HG02973 (cell line): Measurements from ENCODE around the gene FAM20C.
"Not testable (repeated sequence)": the region's sequence is repeated elsewhere in the genome, so short reads cannot be mapped to it uniquely, and the experiment has no call there.

Experiments
- ATAC-seq: cut with Tn5 transposase; IDR thresholded peaks from one replicate; pipeline ENCODE4 v1.9.1; 2021; ENCODE audit warnings: moderate library complexity; ENCODE audit not compliant: unreplicated experiment

The FAM20C gene

DNA sequence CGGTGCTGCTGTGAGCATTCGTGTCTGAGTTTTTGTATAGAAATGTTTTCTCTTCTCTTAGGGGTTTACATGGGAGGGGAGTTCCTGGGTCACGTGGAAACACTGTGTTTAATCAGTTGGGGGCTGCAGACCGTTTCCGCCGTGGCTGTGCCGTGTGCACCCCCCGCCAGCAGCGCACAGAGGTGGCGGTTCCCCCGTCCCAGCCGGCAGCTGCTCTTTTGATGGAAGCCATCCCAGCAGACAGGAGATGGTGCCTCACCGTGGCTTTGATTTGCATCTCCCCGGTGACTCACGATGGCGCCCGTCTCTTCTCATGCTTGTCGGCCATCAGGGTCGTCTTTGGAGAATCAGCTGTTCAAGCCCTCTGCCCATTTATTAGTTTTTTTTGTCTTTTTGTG, 62.7 kb downstream of the FAM20C start:
- no peak for ATAC-seq

DNA sequence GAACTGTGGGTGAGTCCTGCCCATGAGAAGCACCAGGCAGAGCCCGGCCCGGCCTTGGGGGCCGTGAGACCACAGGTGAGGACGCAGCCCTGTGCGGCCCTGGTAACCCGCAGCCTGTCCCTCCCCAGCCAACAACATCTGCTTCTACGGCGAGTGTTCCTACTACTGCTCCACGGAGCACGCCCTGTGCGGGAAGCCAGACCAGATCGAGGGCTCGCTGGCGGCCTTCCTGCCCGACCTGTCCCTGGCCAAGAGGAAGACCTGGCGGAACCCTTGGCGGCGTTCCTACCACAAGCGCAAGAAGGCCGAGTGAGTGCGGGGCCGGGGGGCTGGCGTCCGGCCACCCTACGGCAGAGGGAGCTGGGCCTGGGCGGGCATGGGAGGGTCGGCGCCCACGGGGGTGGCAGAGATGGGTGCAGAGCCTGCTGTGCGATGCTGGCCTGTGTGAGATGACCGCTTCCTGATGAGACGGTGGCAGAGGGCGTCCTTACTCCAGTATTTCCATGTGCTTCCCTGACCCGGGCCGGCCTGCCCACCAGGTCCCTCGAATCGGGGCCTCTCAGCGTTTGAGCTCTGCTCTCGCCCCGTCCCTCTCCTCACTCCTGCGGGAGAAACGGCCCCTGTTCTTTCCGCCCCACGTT, 63.5 kb downstream of the FAM20C start:
- no peak for ATAC-seq

DNA sequence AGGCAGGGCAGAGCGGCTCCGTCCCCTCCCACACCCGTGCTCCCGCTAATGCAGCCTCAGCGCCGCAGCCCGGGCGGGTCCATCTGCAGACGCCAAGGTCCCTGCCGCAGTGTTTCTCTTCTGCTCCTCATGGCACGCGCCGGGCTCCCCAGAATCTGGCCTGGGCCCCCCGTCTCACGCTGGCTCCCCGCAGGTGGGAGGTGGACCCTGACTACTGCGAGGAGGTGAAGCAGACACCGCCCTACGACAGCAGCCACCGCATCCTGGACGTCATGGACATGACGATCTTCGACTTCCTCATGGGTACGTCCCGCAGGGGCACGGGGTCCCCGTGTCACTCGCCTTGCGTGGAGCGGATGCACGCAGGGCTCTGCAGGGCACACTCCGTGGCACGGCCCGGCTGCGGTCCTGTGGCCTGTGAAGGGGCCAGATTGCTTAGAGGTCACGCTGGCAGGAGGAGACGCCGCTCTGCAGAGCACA, 64.1 kb downstream of the FAM20C start:
- no peak for ATAC-seq

- ATAC-seq = no peak
Observed at GRCh38 chr7:256981-257646, 64.7 kb downstream of the FAM20C start.

DNA sequence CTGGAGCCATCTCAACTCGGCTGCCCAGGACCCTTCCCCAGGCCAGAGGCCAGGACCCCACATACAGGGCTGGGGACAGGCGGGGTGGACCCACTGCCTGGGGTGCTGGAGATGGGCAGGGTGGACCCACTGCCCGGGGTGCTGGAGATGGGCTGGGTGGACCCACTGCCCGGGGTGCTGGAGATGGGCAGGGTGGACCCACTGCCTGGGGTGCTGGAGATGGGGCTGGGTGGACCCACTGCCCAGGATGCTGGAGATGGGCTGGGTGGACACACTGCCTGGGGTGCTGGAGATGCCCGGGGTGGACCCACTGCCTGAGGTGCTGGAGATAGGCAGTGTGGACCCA, 65.2 kb downstream of the FAM20C start:
- no peak for ATAC-seq

DNA sequence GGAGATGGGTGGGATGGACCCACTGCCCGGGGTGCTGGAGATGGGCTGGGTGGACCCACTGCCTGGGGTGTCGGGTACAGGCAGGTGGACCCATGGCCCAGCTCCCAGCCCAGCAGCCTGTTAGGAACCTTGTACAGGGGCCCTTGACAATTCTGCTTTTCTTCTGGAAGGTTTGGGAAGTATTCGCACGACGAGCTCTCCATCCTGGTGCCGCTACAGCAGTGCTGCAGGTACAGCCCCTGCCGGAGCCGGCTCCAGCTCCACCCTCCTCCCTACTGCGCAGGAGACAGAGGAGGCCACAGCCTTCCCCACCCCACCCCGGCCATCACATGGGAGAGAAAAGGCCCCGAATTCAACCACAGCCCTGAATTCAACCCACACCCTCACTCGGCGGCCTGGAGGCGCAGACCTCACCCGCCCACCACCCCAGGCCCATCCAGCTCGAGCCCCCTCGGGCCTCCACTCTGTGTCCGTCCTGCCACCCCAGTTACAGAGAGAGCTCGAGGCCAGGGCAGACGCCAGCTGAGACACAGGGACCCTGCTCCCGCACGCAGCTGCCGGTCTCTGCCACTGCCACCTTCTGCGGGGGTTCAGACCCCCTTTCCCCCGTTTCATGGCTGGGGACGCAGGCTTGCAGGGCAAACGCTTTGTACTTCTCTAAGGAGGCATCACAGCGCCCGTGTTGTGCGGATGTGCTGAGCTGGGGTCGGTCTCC, 66.3 kb downstream of the FAM20C start:
- no peak for ATAC-seq

- no peak for ATAC-seq
Observed at GRCh38 chr7:259191-259505, 66.8 kb downstream of the FAM20C start.

DNA sequence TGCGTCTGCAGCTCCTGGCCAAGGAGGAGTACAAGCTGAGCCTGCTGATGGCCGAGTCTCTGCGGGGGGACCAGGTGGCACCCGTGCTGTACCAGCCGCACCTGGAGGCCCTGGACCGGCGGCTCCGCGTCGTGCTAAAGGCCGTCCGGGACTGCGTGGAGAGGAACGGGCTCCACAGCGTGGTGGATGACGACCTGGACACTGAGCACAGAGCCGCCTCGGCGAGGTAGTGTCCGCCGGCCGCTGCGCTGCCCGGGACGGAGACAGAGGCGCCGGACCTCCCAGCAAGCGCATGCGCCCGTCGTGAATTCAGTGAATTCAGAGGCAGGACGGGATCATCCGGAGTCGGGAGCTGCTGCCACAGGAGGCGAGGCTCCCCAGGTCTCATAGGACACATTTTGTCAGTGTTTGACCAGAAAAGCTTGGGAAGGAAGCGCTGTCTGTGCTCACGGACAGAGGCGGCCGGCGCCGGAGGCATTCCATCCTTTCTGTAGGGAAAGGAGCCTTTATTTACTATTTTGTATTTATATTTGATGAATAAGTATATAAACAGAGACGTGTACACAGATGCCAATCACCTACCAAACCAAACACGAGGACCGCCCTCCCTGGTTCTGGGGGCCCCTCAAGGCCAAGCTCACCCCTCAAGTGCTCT, 67.5 kb downstream of the FAM20C start:
- ATAC-seq = no peak

- no peak for ATAC-seq
Observed at GRCh38 chr7:260441-261281, 68.3 kb downstream of the FAM20C start.

- no peak for ATAC-seq
Observed at GRCh38 chr7:261341-262250, 69.2 kb downstream of the FAM20C start.

DNA sequence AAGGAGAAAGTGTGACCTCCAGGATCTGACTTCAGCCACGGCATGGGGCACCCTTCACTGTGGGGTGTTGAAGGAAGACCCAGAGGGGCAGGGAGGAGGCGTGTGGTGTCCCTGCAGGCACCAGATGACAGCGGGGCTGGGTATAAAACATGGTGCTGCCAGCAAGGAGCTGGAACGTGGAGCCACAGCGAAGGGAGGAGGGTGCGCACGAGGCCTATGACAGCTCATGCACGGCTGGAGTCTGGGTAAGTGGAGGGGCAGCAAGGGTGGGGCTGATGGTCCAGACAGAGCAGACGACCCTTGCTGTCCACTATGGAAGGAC, 69.8 kb downstream of the FAM20C start:
- ATAC-seq = no peak

DNA sequence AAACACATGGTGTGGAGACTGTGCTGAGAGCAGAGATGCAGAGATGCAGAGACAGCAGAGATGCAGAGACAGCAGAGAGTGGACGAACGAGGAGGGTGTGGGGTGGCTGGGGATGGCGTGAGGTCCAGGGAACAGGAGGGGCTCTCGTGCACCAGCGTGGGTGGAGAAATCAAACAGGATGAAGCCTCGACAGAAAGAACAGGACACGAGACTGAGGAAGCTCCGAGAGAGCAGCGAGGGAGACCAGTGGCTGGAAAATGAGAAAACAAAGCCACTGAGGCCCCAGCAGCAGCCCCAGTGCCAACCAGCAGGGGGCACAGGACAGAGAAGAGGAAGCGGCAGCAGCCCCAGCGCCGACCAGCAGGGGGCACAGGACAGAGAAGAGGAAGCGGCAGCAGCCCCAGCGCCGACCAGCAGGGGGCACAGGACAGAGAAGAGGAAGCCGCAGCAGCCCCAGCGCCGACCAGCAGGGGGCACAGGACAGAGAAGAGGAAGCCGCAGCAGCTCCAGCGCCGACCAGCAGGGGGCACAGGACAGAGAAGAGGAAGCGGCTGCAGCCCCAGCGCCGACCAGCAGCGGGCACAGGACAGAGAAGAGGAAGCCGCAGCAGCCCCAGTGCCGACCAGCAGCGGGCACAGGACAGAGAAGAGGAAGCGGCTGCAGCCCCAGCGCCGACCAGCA, 70.4 kb downstream of the FAM20C start:
- ATAC-seq = not testable (repeated sequence)

DNA sequence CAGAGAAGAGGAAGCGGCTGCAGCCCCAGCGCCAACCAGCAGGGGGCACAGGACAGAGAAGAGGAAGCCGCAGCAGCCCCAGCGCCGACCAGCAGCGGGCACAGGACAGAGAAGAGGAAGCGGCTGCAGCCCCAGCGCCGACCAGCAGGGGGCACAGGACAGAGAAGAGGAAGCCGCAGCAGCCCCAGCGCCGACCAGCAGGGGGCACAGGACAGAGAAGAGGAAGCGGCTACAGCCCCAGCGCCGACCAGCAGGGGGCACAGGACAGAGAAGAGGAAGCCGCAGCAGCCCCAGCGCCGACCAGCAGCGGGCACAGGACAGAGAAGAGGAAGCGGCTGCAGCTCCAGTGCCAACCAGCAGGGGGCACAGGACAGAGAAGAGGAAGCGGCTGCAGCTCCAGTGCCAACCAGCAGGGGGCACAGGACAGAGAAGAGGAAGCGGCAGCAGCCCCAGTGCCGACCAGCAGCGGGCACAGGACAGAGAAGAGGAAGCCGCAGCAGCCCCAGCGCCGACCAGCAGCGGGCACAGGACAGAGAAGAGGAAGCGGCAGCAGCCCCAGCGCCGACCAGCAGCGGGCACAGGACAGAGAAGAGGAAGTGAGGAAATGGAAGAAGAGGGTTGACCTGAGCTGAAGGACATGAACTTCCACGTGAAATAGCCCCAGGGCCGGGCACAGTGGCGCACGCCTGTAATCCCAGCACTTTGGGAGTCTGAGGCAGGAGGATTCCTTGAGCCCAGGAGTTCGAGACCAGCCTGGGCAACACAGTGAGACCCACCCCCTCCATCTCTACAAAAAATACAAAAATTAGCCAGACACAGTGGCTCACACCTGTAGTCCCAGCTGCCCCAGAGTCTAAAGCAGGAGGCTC, 71.3 kb downstream of the FAM20C start:
- not testable (repeated sequence) for ATAC-seq

GRCh38 chr7:264541-265191, 72.3 kb downstream of the FAM20C start:
- no peak for ATAC-seq

DNA sequence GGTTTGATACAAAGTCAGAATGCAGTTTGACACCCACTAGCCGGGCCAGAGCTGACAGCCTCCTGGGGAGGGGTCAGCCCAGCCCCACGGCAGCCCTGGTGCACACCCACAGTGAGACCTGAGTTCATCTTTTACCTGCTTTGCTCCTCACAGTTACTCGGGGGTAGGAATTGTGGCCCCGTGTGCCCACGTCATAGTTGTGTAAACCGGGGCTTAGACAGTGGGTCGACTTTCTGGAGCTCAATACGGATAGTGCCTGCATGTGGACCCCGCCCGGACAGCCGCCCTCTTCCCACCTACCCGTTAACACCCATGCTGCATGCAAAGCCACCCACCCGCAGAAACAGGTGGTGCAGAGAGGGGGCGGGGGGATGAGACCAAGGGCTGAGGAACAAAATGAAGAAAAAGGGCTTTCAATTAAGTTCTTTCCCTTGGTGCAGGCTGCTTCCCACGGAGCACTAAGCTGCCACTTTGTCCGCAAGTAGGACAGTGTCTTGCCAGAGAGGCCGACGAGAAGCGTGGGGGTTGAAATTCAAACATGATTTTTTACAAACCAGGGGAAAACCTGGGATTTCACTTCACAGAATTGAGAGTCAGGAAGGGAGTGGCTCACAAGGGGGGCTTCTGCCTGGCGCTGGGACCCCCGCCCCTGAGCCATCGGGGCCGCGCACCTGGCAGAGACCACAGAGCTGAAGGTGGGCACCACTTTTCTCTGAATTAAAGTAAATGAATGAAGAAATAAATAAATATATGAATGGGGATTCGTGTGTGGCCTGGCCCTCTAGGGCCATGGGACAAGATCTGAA, 73.0 kb downstream of the FAM20C start:
- no peak for ATAC-seq

- no peak for ATAC-seq
Observed at GRCh38 chr7:265998-266850, 73.9 kb downstream of the FAM20C start.
